Measurements from ENCODE around the gene TSPYL6. TPM values are rescaled to one million over a fixed set of nuclear protein-coding genes. Genes with fewer than 3 reads are reported as not detected.

Gene TSPYL6
- total and polyA plus RNA-seq, 2 of the 8 experiments (the other 6 are each of a cell fraction or from before 2014, with no cell fraction given), result not detected

- no peak overlapping the region for H3K14ac ChIP-seq (ENCODE audit: insufficient read length)
- H2BK20ac ChIP-seq (ENCODE audit: low read length), result no peak overlapping the region
- no peaks in the 10 kb centered on the region for H3K23me2 ChIP-seq (ENCODE audit: low read depth, low read length)
- H3K4me3 ChIP-seq (ENCODE audit: extremely low read depth in 1 of 4, insufficient read depth in 2 of 4, low read depth in 3 of 4, low read length in 4 of 4), result no peak overlapping the region
- DNase-seq (ENCODE audit: low read depth in 1 of 2, low spot score in 2 of 2) (no peak), FAIRE-seq (no peak)
- no peak overlapping the region for H2BK12ac ChIP-seq (ENCODE audit: low read depth, low read length)
- no peak overlapping the region for H3K9ac ChIP-seq (replicated peaks in 1 of 4; ENCODE audit: extremely low read depth in 1 of 4, low read depth in 3 of 4, low read length in 3 of 4)
- ChIA-PET POLR2A (ENCODE audit: partially characterized antibody) (no interaction called here), CTCF (ENCODE audit: partially characterized antibody) (interaction anchor here (2.9 kb wide), 1 partner anchor 8 kb away, joined by 15 read pairs; no protein-coding TSS in a partner anchor)
- H3K79me1 ChIP-seq (ENCODE audit: low read depth, low read length), result no peaks in the 10 kb centered on the region
- H3K27me3 ChIP-seq (replicated peaks in 1 of 4; ENCODE audit: control insufficient read depth in 3 of 4, extremely low read depth in 1 of 4, insufficient read depth in 3 of 4, low read length in 3 of 4), result no peaks in the 10 kb centered on the region
- no peak overlapping the region for H4K5ac ChIP-seq (ENCODE audit: insufficient read length, low read depth, low read length)
- TF ChIP-seq RAD21 (IDR thresholded peaks at IDR 0.05 in 1 of 2, conservative IDR thresholded peaks at IDR 0.05 in 1 of 2; ENCODE audit: low read depth in 2 of 2, low read length in 2 of 2) (no peak), TEAD4 (IDR thresholded peaks at IDR 0.05; ENCODE audit: low read depth, low read length) (no peak), EP300 (IDR thresholded peaks at IDR 0.05; ENCODE audit: borderline replicate concordance in 1 of 2, low read depth in 2 of 2, low read length in 2 of 2) (no peak), SIRT6 (IDR thresholded peaks at IDR 0.05; ENCODE audit: low read length) (no peak), SIN3A (conservative IDR thresholded peaks at IDR 0.05 in 1 of 2, IDR thresholded peaks at IDR 0.05 in 1 of 2; ENCODE audit: low read depth in 1 of 2, low read length in 2 of 2) (no peak), SUZ12 (IDR thresholded peaks at IDR 0.05; ENCODE audit: low read length) (no peak), USF2 (IDR thresholded peaks at IDR 0.05; ENCODE audit: low read length) (no peak), ATF3 (IDR thresholded peaks at IDR 0.05; ENCODE audit: insufficient read depth, low read depth, low read length) (no peak), KDM1A (IDR thresholded peaks at IDR 0.05; ENCODE audit: borderline replicate concordance, low read length) (no peak), HDAC6 (IDR thresholded peaks at IDR 0.05; ENCODE audit: low read depth, low read length) (no peak)
- TF ChIP-seq, protein P1, sequence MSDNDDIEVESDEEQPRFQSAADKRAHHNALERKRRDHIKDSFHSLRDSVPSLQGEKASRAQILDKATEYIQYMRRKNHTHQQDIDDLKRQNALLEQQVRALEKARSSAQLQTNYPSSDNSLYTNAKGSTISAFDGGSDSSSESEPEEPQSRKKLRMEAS (IDR thresholded peaks at IDR 0.05), result no peak
- no peaks in the 10 kb centered on the region for H3K4me1 ChIP-seq (replicated peaks in 1 of 4; ENCODE audit: control insufficient read depth in 3 of 4, insufficient read depth in 4 of 4, low read length in 3 of 4)
- H3K56ac ChIP-seq (replicated peaks; ENCODE audit: insufficient read length, low read depth, low read length), result no peak overlapping the region
- H2BK5ac ChIP-seq (ENCODE audit: low read depth, low read length), result no peak overlapping the region
- no peak overlapping the region for H3K18ac ChIP-seq (ENCODE audit: extremely low read depth, low read length)
- H3K23ac ChIP-seq (ENCODE audit: insufficient read length), result no peak overlapping the region
- no peak overlapping the region for H3K27ac ChIP-seq (ENCODE audit: low read depth, low read length)
- H3K4ac ChIP-seq (replicated peaks; ENCODE audit: insufficient read length, low read depth, low read length), result no peak overlapping the region
- no peak overlapping the region for H2AFZ ChIP-seq (ENCODE audit: low read length)
- no peak overlapping the region for H2AK5ac ChIP-seq (ENCODE audit: low read depth, low read length)
- H3K4me2 ChIP-seq (ENCODE audit: insufficient read depth in 1 of 2, low read depth in 2 of 2, low read length in 2 of 2), result no peak overlapping the region
- H4K91ac ChIP-seq (replicated peaks; ENCODE audit: insufficient read length, low read length), result no peak overlapping the region
- H4K8ac ChIP-seq (ENCODE audit: extremely low read depth, insufficient read depth, low read length), result no peak overlapping the region
- no peaks in the 10 kb centered on the region for H4K20me1 ChIP-seq (replicated peaks in 1 of 2; ENCODE audit: control insufficient read depth in 1 of 2, insufficient read depth in 2 of 2, low read length in 2 of 2)
- H2BK120ac ChIP-seq (replicated peaks; ENCODE audit: low read depth, low read length), result no peak overlapping the region
- no peaks in the 10 kb centered on the region for H3K79me2 ChIP-seq (ENCODE audit: control insufficient read depth in 1 of 2, insufficient read depth in 2 of 2, low read length in 2 of 2)
- 79% methylated on average over 4 of the region's 4 CpGs; no CpG with 5 or more reads in 1 of the 2 experiments for WGBS, 2 experiments (ENCODE audit: extremely low coverage in 1 of 2, insufficient coverage in 1 of 2, insufficient read length in 1 of 2, insufficient replicate concordance in 2 of 2, low coverage in 1 of 2, low lambda C conversion rate in 2 of 2, missing lambda C conversion rate in 1 of 2)
- H2BK15ac ChIP-seq (ENCODE audit: low read length), result no peak overlapping the region
- H3K9me3 ChIP-seq (ENCODE audit: insufficient read depth in 2 of 2, low read depth in 1 of 2, low read length in 1 of 2), result 0 out of 4 replicates have a peak, but pooled peaks cover 0 to 4% of the 10 kb centered on the region in 2 experiments
- H3K36me3 ChIP-seq (ENCODE audit: control insufficient read depth in 2 of 4, insufficient read depth in 4 of 4, low read length in 3 of 4), result no peaks in the 10 kb centered on the region
Observed at GRCh38 chr2:54271189-54271588, 15.2 kb upstream of the TSPYL6 start.

All from H1 (cell line).